Measurements from ENCODE around the gene TM4SF1.
"Not testable (repeated sequence)": the region's sequence is repeated elsewhere in the genome, so short reads cannot be mapped to it uniquely, and the experiment has no call there.

The TM4SF1 gene

DNA sequence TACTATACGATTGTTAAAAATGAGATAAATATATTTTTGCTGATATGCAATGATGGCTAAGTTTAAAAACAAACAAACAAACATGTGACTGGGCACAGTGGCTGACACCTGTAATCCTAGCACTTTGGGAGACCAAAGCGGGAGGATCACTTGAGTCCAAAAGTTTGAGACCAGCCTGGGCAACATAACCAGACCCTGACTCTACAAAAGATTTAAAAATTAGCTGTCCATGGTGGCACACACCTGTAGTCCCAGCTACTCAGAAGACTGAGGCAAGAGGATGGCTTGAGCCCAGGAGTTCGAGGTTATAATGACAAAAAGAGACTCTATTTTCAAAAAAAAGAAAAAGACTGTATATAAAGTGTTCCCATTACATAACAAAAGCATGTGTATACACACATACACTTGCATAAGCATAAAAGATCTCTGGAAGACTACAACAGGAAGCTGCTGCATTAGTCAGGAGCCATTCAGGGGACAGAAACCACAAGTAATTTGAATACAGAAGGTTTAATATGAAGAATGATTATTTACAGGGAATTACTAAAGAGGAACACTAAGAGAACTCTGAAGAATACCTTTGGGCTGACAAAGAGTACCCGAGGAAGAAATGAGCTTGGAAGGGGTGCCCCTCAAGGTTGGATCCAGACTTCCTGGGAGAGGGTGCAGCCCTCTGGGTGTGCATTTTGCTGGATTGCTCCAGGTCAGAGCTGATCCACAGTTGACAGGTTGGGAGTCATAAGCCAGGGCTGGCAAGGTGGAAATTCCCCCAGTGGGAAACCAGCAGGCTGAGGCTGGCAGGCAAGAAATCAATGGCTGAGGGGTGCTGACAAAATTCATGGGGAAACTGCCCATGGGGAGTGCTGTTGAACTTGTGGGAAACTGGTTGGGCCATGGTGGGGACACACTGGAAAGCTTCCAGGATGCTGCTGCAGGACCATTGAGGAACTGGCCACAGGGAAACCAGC is 34.8 kb downstream of the TM4SF1 start:
- DNase-seq (ENCODE audit: low read depth) = no peak

DNA sequence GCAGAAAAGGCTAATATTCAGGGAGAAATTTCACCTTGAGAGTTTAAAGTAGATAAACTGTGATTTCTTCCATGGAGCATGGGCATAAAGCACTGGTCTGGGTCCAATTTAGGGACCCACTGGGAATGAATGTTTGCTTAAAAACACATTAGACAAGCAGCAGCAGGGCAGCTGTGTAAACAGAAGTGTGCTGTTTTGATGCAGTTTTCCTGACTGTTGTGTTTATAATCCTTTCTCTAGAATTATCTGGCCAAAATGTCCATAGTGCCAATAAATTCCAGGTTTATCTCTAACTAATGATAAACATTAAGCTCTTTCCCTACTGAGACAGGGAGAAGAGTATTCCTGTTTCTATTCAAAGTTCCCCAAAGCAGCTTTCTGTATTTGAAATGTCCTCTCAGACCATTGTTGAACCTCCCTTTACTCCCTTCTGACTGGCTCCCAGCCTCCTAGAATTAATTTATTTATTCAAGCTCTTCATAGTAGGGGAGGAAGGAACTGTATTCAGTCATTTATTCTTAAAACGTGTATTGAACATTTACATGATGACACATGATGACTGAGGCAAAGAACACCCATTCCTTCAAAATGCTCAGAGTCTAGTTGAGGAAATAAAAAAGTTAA is 37.0 kb downstream of the TM4SF1 start:
- DNase-seq (ENCODE audit: low read depth) = no peak

DNA sequence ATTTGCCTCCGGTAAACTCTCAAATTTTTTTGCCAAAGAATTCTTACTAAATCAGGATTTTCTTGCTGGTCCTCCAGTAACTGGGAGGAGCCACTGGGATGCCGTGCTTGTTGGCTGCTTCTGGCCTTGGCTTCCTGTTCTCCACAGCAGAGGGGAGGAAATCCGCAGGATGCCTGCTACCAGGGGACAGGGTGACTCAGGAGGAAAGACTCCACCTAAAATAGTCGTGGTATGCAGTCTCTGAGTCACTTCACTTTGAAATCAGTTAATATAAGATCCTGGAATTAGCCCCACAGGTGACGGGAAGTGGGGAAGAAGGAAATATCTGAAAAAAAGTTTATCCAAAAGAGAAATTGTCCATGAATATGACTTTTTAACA is 37.5 kb downstream of the TM4SF1 start:
- no peak for DNase-seq (ENCODE audit: low read depth)

DNA sequence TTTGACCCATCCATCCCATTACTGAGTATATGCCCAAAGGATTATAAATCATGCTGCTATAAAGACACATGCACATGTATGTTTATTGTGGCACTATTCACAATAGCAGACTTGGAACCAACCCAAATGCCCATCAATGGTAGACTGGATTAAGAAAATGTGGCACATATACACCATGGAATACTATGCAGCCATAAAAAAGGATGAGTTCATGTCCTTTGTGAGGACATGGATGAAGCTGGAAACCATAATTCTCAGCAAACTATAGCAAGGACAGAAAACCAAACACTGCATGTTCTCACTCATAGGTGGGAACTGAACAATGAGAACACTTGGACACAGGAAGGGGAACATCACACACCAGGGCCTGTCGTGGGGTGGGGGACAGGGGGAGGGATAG is 40.0 kb downstream of the TM4SF1 start:
- DNase-seq (ENCODE audit: low read depth) = not testable (repeated sequence)

DNA sequence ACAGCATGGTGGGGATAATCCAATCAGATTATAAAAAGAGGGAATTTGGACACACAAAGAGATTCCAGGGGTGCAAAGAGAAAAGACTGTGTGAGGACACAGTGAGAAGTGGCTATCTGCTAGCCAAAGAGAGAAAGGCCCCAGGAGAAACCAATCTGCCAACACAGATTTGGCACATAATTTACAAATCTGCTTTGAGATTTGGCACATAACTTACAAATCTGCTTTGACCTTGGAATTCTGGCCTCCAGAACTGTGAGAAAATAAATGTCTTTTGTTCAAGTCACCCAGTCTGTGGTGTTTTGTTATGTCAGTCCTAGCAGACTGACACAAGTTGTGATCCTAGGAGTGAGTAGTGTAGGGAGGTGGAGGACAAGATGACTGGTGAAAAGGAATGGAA is 40.5 kb downstream of the TM4SF1 start:
- no peak for DNase-seq (ENCODE audit: low read depth)

DNA sequence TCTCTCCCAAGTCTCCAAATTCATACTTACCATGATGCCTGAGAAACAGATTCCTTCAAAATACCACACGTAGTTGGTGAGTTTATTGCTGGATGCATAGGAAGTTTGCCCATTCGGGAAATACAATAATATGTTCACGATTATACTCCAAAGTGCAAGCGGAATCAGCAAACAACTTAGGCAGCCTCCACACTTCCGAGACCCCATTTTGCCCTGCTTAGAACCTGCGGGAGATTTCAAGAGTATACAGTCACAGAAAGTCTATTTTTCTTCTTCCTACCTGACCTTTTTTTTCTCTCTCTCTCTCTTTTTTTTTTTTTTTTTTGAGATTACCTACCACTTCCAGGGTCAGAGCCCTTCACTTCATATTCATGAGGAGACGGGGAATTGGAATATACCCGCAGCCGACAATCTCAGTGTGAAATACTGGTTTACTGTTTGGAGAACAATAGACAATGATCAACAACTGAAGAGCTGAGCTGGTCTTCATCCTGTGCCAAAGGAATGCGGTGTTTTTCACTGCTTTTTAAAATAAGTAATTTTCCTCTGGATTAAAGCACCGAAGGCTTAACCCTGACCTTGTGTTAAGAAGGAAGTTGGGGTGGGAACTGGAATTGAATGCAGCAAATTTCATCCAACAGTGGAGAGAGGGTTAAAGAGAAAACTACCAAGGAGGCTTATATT is 44.1 kb downstream of the TM4SF1 start, which contains the start of gene TM4SF18:
TM4SF18 (minus strand) TSS at position 461 of the 684 bp plus-strand sequence; CDS start at position 207, 254 bp downstream.
- no peak for DNase-seq (ENCODE audit: low read depth)

DNA sequence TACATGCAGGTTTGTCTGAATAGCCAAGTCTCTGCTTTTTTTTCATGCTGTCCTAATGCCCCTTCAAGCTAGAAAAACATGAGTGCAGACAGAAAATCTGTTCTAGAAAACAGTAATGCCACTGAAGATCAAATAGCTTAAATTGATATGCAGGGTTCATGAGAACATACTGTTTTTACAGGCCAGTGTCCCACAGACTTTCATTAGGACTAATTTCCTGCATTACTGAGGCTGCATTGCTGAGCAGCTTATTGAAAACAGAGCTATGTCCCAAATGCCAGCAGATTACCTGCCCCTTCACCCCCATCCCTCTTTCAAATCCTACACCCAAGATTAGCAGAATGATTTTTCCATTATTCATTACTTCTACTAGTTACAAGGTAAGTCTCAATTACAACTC is 44.7 kb downstream of the TM4SF1 start:
- DNase-seq (ENCODE audit: low read depth) = no peak

DNA sequence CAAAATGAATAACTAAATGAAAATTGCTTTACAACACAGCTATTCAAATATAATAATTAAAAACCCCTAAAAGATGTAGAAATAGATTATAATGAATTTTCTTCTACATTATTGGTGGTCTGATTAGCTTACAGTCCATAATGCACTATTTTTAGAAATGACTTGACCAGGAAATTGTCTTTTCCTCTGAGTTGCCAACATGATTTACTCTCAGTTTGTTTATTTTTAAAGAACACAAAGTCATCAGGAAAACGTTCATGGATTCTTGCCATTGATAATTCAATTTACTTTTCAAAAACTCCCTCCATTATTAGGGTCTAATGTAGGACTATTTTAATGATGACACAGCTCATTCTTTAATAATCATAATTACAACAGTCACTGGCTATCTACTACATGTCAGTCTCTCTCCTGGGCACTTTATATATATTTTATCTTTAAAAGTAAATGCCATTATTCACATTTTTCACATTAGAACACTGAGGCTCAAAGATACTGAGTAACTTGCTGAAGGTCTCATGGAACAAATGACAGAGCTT is 45.2 kb downstream of the TM4SF1 start:
- DNase-seq (ENCODE audit: low read depth) = no peak

DNA sequence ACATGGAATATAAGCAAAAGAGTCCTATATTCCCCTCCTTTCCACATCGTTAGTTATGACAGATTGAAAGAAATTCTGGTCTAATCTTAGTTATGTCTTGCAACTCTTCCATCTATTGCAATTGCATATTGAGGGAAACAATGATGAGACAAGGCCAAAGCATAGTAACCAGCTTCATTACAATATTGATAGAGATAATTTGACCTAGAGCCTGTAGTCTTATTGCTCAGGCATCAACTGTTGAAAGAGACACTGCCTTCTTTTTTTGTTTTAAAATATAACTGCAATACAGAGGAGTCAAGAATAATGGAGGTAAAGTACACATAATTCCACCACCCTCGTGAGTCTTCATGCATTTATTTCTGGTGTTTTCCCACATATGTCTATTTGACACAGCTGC is 46.1 kb downstream of the TM4SF1 start:
- no peak for DNase-seq (ENCODE audit: low read depth)

DNA sequence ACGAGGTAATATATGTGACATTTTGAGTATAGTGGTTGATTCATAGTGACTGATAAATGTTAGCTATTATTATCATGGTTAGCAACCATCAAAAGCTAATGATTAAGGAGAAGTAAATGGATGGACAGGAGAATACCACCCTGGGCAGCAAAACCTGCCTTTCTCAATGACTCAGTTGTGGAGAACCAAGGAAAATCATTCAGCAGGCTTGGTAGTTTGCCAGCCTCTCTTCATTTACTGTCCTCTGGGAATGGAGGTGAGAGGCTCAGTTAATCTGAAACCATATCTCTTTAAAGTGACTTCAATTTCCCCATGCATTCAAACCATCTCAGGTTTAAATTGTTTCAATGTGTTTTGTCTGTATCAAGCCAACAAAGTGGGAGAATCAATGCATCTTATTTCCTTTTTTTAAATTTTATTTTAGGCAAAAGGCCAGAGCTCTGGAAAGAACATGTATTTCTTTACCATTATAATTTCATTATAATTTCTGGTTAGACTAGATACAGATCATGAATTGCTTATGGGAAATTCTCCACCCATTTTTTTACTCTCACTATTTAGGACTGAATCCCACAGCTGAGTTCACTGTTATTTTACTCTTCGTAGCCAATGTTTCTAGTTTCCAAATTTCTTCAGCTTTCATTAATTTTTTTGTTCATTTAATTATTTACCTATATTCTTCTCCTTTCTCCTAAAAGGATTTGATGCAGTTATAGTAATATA is 46.7 kb downstream of the TM4SF1 start:
- DNase-seq (ENCODE audit: low read depth) = no peak

DNA sequence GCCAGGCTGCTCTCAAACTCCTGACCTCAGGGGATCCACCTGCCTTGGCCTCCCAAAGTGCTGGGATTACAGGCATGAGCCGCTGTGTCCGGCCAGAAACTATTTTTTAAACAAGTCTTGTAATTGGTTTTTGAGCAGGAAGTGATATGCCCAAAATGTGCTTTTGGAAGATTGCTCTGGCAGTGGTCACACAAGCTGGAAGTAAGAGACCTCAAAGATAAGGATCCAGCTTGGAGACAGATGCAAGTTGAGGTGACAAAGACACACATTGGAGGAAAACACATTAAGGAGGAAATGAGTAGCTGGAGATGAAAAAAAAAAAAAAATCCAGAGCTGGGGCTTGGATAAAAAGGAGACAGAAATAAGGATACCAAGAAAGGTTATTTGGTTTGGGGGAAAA is 50.3 kb downstream of the TM4SF1 start:
- DNase-seq (ENCODE audit: low read depth) = no peak

DNA sequence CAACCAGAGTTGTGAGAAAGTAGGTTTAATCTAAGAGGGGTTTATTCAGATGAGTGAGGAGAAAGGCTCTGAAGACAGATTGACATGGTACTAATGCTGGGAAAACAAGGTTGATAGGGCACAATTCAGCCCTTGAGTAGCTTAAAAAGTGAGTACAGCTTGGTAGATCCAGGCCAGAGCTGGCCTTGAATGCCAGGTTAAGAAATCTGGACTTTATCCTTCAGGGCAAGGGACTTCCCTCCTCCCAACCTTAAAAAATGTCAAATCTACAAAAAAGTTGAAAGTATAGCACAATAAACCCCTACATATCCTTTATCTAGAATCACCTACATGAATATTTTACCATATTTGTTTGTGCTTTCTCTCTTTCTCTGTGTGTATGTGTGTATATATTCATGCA is 51.9 kb downstream of the TM4SF1 start:
- DNase-seq (ENCODE audit: low read depth) = no peak

DNA sequence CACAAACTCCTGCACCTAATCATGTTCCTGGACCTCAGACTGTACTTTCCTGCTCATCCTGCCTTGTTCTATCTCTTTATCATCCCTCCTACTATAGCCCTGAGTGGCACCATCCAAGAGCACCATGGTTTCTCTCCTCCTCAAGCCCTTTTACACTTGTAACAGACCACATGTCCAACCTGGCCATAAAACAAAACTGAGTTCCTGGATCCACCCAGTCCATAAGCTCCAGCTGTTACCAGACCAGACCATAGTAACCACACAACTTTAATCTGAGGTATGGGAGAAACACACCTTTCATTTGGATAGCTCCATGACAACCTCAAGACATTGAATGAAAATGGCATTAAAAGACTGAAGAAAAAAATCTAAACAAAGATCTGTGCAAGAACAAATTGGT is 53.1 kb downstream of the TM4SF1 start:
- no peak for DNase-seq (ENCODE audit: low read depth)

DNA sequence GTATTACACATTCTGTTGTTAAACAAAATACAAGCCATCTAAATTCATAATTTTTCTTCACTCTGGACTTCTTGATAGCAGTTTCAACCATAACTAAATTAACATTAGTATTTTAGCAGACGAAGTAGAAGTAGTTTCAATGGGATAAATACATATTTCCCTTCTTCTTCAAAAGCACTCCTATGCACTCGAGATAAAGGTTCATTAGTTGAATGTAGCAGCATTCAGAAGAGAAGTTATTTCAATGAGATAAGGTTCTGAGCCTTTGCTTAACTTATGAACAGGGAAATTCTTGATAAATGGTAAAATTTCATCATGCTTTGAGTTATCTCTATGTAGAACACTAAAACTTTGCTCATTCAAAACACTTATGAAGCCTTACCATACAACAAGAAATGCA is 55.8 kb downstream of the TM4SF1 start:
- DNase-seq (ENCODE audit: low read depth) = no peak

DNA sequence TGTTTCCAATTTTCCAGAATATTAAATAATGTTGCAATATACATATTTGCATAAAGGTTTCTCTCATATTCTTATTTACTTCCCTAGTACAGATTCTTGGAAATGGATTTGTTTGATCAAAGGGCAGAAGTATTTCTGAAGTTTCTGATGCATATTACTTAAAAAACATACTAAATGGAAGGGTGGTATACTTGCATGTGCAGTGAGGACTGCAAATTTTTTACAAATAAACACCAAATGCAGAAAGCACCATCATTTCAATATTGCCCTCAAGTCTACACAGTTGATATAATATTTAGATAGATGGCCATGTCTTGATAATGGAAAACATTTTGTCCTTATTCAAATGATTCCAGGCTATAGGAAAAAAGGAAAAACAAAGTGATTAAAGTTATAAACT is 56.3 kb downstream of the TM4SF1 start:
- DNase-seq (ENCODE audit: low read depth) = no peak

DNA sequence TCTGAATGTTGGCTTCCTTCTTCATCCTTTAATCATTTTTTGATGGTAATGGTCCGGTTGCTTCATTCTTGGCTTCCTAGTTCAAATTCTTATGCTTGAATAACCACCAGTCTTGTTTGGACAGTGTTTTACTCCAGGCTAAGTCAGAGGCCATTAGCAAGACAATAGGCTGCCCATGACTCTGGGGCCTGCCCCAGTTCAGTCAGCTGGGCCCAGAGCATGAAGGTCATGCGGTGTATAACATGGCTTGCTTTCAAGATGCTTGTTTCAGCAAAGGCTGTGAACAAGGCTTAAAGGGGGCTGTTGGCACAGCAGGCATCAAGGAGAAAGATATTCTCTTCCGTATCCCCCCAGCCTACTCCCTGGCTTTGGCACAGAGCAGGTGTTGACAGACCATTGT is 57.7 kb downstream of the TM4SF1 start:
- DNase-seq (ENCODE audit: low read depth) = no peak

Measured in stimulated activated CD8-positive, alpha-beta memory T cell treated with anti-CD3 and anti-CD28 coated beads, Interleukin-4, amount 100 ng/mL, for 24 hours (primary cell).